HEK293 (cell line): ENCODE results near the gene MACROD1.

Experiments used
- CTCF ChIA-PET: fragments of 350-600 bp; formaldehyde crosslinking; extraction: SDS; loops from one replicate; lab custom pipeline; 2021; ENCODE audit warnings: antibody characterized with exemption; lab: Yijun Ruan, JAX
- POLR2A ChIA-PET: fragments of 300-600 bp; formaldehyde crosslinking; extraction: SDS; loops from one replicate; lab custom pipeline; 2020; ENCODE audit warnings: antibody characterized with exemption, inconsistent platforms; lab: Yijun Ruan, JAX
- H3K27ac ChIP-seq: fragments of 200-500 bp; sonication (Bioruptor generic); 2 replicates; pipeline ENCODE4 v1.5.1; 2014; ENCODE audit warnings: low read depth, low read length, control low read depth, inconsistent platforms; ENCODE audit errors: extremely low read depth
- H3K36me3 ChIP-seq, 2 experiments: fragments of 200-500 bp in 1 of 2; sonication (Bioruptor generic) in 1 of 2; 1 replicate in 1 of 2; 2 replicates in 1 of 2; pipeline ENCODE4 v1.5.1; 2014 to 2017; ENCODE audit warnings: inconsistent platforms in 2 of 2, low read length in 2 of 2; ENCODE audit not compliant: control insufficient read depth in 2 of 2, insufficient read depth in 1 of 2
- H3K4me1 ChIP-seq: fragments of 200-500 bp; sonication (Bioruptor generic); 2 replicates; pipeline ENCODE4 v1.5.1; 2014; ENCODE audit warnings: mild to moderate bottlenecking, low read length, inconsistent platforms; ENCODE audit not compliant: control insufficient read depth, insufficient read depth
- H3K4me3 ChIP-seq: 2 replicates; pipeline ENCODE4 v1.5.1; 2011; ENCODE audit warnings: low read depth, mild to moderate bottlenecking, control low read depth, low read length, moderate library complexity
- H3K9me3 ChIP-seq: fragments of 200-500 bp; sonication (Bioruptor generic); 2 replicates; pipeline ENCODE4 v1.5.1; 2014; ENCODE audit warnings: low read depth, low read length, inconsistent platforms; ENCODE audit not compliant: control insufficient read depth, insufficient read depth
- HOXA7 ChIP-seq: sonication (generic); formaldehyde crosslinking; IDR thresholded peaks from 2 replicates; pipeline ENCODE4 v1.8.1; 2022; ENCODE audit warnings: missing genetic modification reagents, borderline replicate concordance
- IKZF3 ChIP-seq: fragments of 450-650 bp; IDR thresholded peaks from 2 replicates; pipeline ENCODE4 v1.5.0; 2018; ENCODE audit warnings: missing biosample characterization, mild to moderate bottlenecking, missing genetic modification characterization, moderate library complexity
- KLF16 ChIP-seq: fragments of 450-650 bp; formaldehyde crosslinking; IDR thresholded peaks from 2 replicates; pipeline ENCODE4 v1.5.1; 2017; ENCODE audit warnings: missing biosample characterization, missing genetic modification characterization
- KLF8 ChIP-seq: fragments of 450-650 bp; formaldehyde crosslinking; IDR thresholded peaks from 2 replicates; pipeline ENCODE4 v1.5.1; 2016; ENCODE audit warnings: missing biosample characterization, missing genetic modification characterization
- KLF9 ChIP-seq: fragments of 450-650 bp; formaldehyde crosslinking; IDR thresholded peaks from 2 replicates; pipeline ENCODE4 v1.5.1; 2016; ENCODE audit warnings: missing biosample characterization, missing genetic modification characterization, low read depth
- PRDM1 ChIP-seq: fragments of 450-650 bp; formaldehyde crosslinking; IDR thresholded peaks from 2 replicates; pipeline ENCODE4; 2016; ENCODE audit warnings: missing biosample characterization, missing genetic modification characterization
- RBAK ChIP-seq: fragments of 450-650 bp; formaldehyde crosslinking; IDR thresholded peaks from 2 replicates; pipeline ENCODE4 v1.5.1; 2016; ENCODE audit warnings: missing biosample characterization, missing genetic modification characterization
- ZEB2 ChIP-seq: fragments of 450-650 bp; formaldehyde crosslinking; IDR thresholded peaks from 2 replicates; pipeline ENCODE4 v1.5.1; 2016; ENCODE audit warnings: missing biosample characterization, missing genetic modification characterization
- ZFHX2 ChIP-seq: fragments of 450-650 bp; formaldehyde crosslinking; conservative IDR thresholded peaks from 2 replicates; pipeline ENCODE4 v1.5.1; 2016; ENCODE audit warnings: missing biosample characterization, missing genetic modification characterization
- ZIC2 ChIP-seq: fragments of 450-650 bp; formaldehyde crosslinking; IDR thresholded peaks from 2 replicates; pipeline ENCODE4 v1.5.1; 2016; ENCODE audit warnings: missing biosample characterization, missing genetic modification characterization
- ZNF140 ChIP-seq: fragments of 450-650 bp; formaldehyde crosslinking; IDR thresholded peaks from 2 replicates; pipeline ENCODE4 v1.5.1; 2016; ENCODE audit warnings: missing biosample characterization, missing genetic modification characterization
- ZNF221 ChIP-seq: fragments of 450-650 bp; formaldehyde crosslinking; IDR thresholded peaks from 2 replicates; pipeline ENCODE4 v1.5.1; 2017; ENCODE audit warnings: missing biosample characterization, missing genetic modification characterization, borderline replicate concordance
- ZNF292 ChIP-seq: fragments of 450-650 bp; formaldehyde crosslinking; IDR thresholded peaks from 2 replicates; pipeline ENCODE4 v1.5.1; 2016; ENCODE audit warnings: low read depth, missing biosample characterization, missing genetic modification characterization, borderline replicate concordance
- ZNF398 ChIP-seq: fragments of 450-650 bp; formaldehyde crosslinking; IDR thresholded peaks from 2 replicates; pipeline ENCODE4 v1.5.1; 2017; ENCODE audit warnings: missing biosample characterization, missing genetic modification characterization
- ZNF488 ChIP-seq: fragments of 450-650 bp; formaldehyde crosslinking; IDR thresholded peaks from 2 replicates; pipeline ENCODE4 v1.5.1; 2016; ENCODE audit warnings: missing biosample characterization, missing genetic modification characterization
- ZNF510 ChIP-seq: fragments of 450-650 bp; formaldehyde crosslinking; IDR thresholded peaks from 2 replicates; pipeline ENCODE4 v1.5.1; 2018; ENCODE audit warnings: mild to moderate bottlenecking, missing genetic modification characterization, missing biosample characterization; ENCODE audit not compliant: insufficient replicate concordance
- ZNF561 ChIP-seq: fragments of 450-650 bp; IDR thresholded peaks from 2 replicates; pipeline ENCODE4 v1.5.1; 2018; ENCODE audit warnings: missing biosample characterization, missing genetic modification characterization, borderline replicate concordance
- ZNF623 ChIP-seq: fragments of 450-650 bp; formaldehyde crosslinking; IDR thresholded peaks from 2 replicates; pipeline ENCODE4 v1.5.1; 2016; ENCODE audit warnings: missing biosample characterization, missing genetic modification characterization
- ZNF629 ChIP-seq: fragments of 450-650 bp; formaldehyde crosslinking; IDR thresholded peaks from 2 replicates; pipeline ENCODE4 v1.5.1; 2017; ENCODE audit warnings: missing biosample characterization, missing genetic modification characterization
- ZNF654 ChIP-seq: fragments of 450-650 bp; formaldehyde crosslinking; IDR thresholded peaks from 2 replicates; pipeline ENCODE4 v1.5.1; 2016; ENCODE audit warnings: low read depth, missing biosample characterization, missing genetic modification characterization
- ZNF664 ChIP-seq: fragments of 450-650 bp; formaldehyde crosslinking; IDR thresholded peaks from 2 replicates; pipeline ENCODE4 v1.5.1; 2016; ENCODE audit warnings: missing biosample characterization, missing genetic modification characterization
- ZNF670 ChIP-seq: fragments of 450-650 bp; formaldehyde crosslinking; IDR thresholded peaks from 2 replicates; pipeline ENCODE4 v1.5.1; 2016; ENCODE audit warnings: missing biosample characterization, missing genetic modification characterization, low read depth
- ZNF768 ChIP-seq: fragments of 450-650 bp; formaldehyde crosslinking; IDR thresholded peaks from 2 replicates; pipeline ENCODE4 v1.5.1; 2018; ENCODE audit warnings: missing biosample characterization, mild to moderate bottlenecking, missing genetic modification characterization
- TF ChIP-seq, protein P1 (sequence below): fragments of 450-650 bp; formaldehyde crosslinking; IDR thresholded peaks from 2 replicates; pipeline ENCODE4 v1.5.0; 2017; ENCODE audit warnings: missing biosample characterization, missing genetic modification characterization, borderline replicate concordance
- TF ChIP-seq, protein P2 (sequence below): sonication (generic); formaldehyde crosslinking; IDR thresholded peaks from 2 replicates; pipeline ENCODE4 v1.8.1; 2022; ENCODE audit warnings: mild to moderate bottlenecking, moderate library complexity, missing genetic modification reagents
- TF ChIP-seq, protein P3 (sequence below): fragments of 450-650 bp; formaldehyde crosslinking; IDR thresholded peaks from 2 replicates; pipeline ENCODE4 v1.5.1; 2016; ENCODE audit warnings: missing biosample characterization, missing genetic modification characterization

MACROD1 gene

GRCh38 chr11:64148917-64149617, 16.8 kb downstream of the MACROD1 start (continued):
- TF ChIP-seq, protein P1, sequence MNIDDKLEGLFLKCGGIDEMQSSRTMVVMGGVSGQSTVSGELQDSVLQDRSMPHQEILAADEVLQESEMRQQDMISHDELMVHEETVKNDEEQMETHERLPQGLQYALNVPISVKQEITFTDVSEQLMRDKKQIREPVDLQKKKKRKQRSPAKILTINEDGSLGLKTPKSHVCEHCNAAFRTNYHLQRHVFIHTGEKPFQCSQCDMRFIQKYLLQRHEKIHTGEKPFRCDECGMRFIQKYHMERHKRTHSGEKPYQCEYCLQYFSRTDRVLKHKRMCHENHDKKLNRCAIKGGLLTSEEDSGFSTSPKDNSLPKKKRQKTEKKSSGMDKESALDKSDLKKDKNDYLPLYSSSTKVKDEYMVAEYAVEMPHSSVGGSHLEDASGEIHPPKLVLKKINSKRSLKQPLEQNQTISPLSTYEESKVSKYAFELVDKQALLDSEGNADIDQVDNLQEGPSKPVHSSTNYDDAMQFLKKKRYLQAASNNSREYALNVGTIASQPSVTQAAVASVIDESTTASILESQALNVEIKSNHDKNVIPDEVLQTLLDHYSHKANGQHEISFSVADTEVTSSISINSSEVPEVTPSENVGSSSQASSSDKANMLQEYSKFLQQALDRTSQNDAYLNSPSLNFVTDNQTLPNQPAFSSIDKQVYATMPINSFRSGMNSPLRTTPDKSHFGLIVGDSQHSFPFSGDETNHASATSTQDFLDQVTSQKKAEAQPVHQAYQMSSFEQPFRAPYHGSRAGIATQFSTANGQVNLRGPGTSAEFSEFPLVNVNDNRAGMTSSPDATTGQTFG (tag by site-specific recombination), result no peak
- TF ChIP-seq ZEB2 (tag by site-specific recombination), result no peak
- TF ChIP-seq HOXA7, result no peak
- no peak for TF ChIP-seq ZNF768 (tag by site-specific recombination)
- no peak for TF ChIP-seq ZFHX2 (tag by site-specific recombination)
- no peak for TF ChIP-seq RBAK (tag by site-specific recombination)
- TF ChIP-seq ZNF292 (tag by site-specific recombination), result no peak
- TF ChIP-seq ZNF221 (tag by site-specific recombination), result no peak

GRCh38 chr11:64148226-64148916, 17.5 kb downstream of the MACROD1 start:
- Histone ChIP-seq H3K4me3 (no peak overlapping the region), H3K36me3 (no peaks in the 10 kb centered on the region), H3K27ac (no peak overlapping the region), H3K4me1 (no peaks in the 10 kb centered on the region), H3K9me3 (no peaks in the 10 kb centered on the region)
- CTCF ChIA-PET, result interaction anchor here (0.7 to 8.9 kb wide), 18 partner anchors 14 to 381 kb away, joined by 3 to 70 read pairs (median 5); partner anchors contain the start of genes ESRRA, MARK2 and ZFTA
- POLR2A ChIA-PET, result no interaction called here
- no peak for TF ChIP-seq ZNF670 (tag by site-specific recombination)
- TF ChIP-seq ZNF561, result no peak
- TF ChIP-seq KLF8 (tag by site-specific recombination), result no peak
- TF ChIP-seq KLF16, result no peak
- no peak for TF ChIP-seq ZNF140 (tag by site-specific recombination)
- TF ChIP-seq ZNF488, result no peak
- TF ChIP-seq, protein P2, sequence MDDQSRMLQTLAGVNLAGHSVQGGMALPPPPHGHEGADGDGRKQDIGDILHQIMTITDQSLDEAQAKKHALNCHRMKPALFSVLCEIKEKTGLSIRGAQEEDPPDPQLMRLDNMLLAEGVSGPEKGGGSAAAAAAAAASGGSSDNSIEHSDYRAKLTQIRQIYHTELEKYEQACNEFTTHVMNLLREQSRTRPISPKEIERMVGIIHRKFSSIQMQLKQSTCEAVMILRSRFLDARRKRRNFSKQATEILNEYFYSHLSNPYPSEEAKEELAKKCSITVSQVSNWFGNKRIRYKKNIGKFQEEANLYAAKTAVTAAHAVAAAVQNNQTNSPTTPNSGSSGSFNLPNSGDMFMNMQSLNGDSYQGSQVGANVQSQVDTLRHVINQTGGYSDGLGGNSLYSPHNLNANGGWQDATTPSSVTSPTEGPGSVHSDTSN, result no peak
- no peak for TF ChIP-seq ZNF629 (tag by site-specific recombination)
- TF ChIP-seq ZNF398, result peak; percentile 69; the same call in 1 of the 2 replicates
- TF ChIP-seq KLF9, result no peak
- TF ChIP-seq ZIC2 (tag by site-specific recombination), result peak; percentile 34; the same call in 1 of the 2 replicates
- 0 out of 2 replicates have a peak, but pooled peaks have one; percentile 9 for TF ChIP-seq IKZF3 (tag by site-specific recombination)
- TF ChIP-seq, protein P3, sequence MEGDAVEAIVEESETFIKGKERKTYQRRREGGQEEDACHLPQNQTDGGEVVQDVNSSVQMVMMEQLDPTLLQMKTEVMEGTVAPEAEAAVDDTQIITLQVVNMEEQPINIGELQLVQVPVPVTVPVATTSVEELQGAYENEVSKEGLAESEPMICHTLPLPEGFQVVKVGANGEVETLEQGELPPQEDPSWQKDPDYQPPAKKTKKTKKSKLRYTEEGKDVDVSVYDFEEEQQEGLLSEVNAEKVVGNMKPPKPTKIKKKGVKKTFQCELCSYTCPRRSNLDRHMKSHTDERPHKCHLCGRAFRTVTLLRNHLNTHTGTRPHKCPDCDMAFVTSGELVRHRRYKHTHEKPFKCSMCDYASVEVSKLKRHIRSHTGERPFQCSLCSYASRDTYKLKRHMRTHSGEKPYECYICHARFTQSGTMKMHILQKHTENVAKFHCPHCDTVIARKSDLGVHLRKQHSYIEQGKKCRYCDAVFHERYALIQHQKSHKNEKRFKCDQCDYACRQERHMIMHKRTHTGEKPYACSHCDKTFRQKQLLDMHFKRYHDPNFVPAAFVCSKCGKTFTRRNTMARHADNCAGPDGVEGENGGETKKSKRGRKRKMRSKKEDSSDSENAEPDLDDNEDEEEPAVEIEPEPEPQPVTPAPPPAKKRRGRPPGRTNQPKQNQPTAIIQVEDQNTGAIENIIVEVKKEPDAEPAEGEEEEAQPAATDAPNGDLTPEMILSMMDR (tag by site-specific recombination), result peak; percentile 64
- no peak for TF ChIP-seq ZNF623 (tag by site-specific recombination)
- no peak for TF ChIP-seq ZNF510 (tag by site-specific recombination)
- peak; percentile 66 for TF ChIP-seq ZNF654 (tag by site-specific recombination)
- TF ChIP-seq ZNF664 (tag by site-specific recombination), result no peak
- TF ChIP-seq PRDM1 (tag by site-specific recombination), result no peak
